T-cell (primary cell): ENCODE data around the gene PAAF1. TPM values are rescaled to one million over a fixed set of nuclear protein-coding genes. Genes with fewer than 3 reads are reported as not detected.
A peak's percentile ranks its signal among the peaks of the same experiment; 100 is the strongest.

Experiments
- ATAC-seq, 4 experiments: fragments of 200-7000 bp in 3 of 4; fragments of 150-1000 bp in 1 of 4; cut with Tn5 transposase; replicated peaks in 1 of 4; 1 replicate in 3 of 4; 2 replicates in 1 of 4; pipeline ENCODE4 v1.10.0; 2021; ENCODE audit warnings: moderate library complexity in 3 of 4, mild to moderate bottlenecking in 2 of 4, moderate number of reproducible peaks in 1 of 4
- CTCF ChIA-PET, 2 donors: fragments of 300-600 bp; sonication (Branson Sonifier 250); formaldehyde crosslinking; loops; one replicate each; lab custom pipeline; 2022; ENCODE audit warnings: antibody characterized with exemption in 2 of 2; lab: Charles Lee
- POLR2A ChIA-PET, 2 donors: fragments of 300-600 bp; sonication (Branson Sonifier 250); formaldehyde crosslinking; loops; one replicate each; lab custom pipeline; 2022; ENCODE audit warnings: antibody characterized with exemption in 2 of 2; lab: Charles Lee
- DNase-seq, 35 experiments: peaks; one replicate each; pipeline versions ENCODE4 v3.0.0 to v3.0.0-alpha.2; 2013 to 2023
- H3K27ac ChIP-seq: one replicate; pipeline ENCODE4 v1.5.1; 2013; ENCODE audit warnings: low read length
- H3K27me3 ChIP-seq, 2 experiments: replicated peaks in 1 of 2; 1 replicate in 1 of 2; 2 replicates in 1 of 2; pipeline versions ENCODE4 v1.6.1 to v1.7.0; 2013; ENCODE audit warnings: low read length in 1 of 2, mixed read lengths in 1 of 2; ENCODE audit not compliant: control insufficient read depth in 2 of 2, insufficient read depth in 2 of 2; ENCODE audit errors: extremely low read depth in 1 of 2
- H3K36me3 ChIP-seq, 2 donors: 1 replicate in 1 of 2; 2 replicates in 1 of 2; pipeline versions ENCODE4 v1.6.1 to v1.7.0; 2013; ENCODE audit warnings: low read length in 1 of 2; ENCODE audit not compliant: control insufficient read depth in 2 of 2, insufficient read depth in 1 of 2; ENCODE audit errors: extremely low read depth in 1 of 2
- H3K4me1 ChIP-seq, 2 experiments: 1 replicate in 1 of 2; 2 replicates in 1 of 2; pipeline versions ENCODE4 v1.6.1 to v1.7.0; 2013; ENCODE audit warnings: low read length in 2 of 2, mixed read lengths in 1 of 2; ENCODE audit not compliant: insufficient read depth in 2 of 2, control insufficient read depth in 1 of 2; ENCODE audit errors: extremely low read depth in 1 of 2
- H3K4me3 ChIP-seq, 2 donors: 1 replicate in 1 of 2; 2 replicates in 1 of 2; pipeline versions ENCODE4 v1.5.1 to v1.7.0; 2013; ENCODE audit warnings: mild to moderate bottlenecking in 2 of 2, low read length in 1 of 2, moderate library complexity in 1 of 2; ENCODE audit not compliant: control insufficient read depth in 1 of 2; ENCODE audit errors: extremely low read depth in 1 of 2
- H3K9me3 ChIP-seq: 2 replicates; pipeline ENCODE4 v1.7.0; 2013
- H3K27ac Mint-ChIP-seq, 2 donors: one replicate each; pipeline ENCODE4 v1.8.0; 2020 to 2021; ENCODE audit warnings: mild to moderate bottlenecking in 2 of 2, mixed read lengths in 2 of 2
- H3K27me3 Mint-ChIP-seq, 2 donors: one replicate each; pipeline ENCODE4 v1.8.0; 2021 to 2022; ENCODE audit warnings: mixed read lengths in 2 of 2
- H3K36me3 Mint-ChIP-seq: one replicate; pipeline ENCODE4 v1.8.0; 2021; ENCODE audit warnings: mixed read lengths
- H3K4me1 Mint-ChIP-seq, 3 donors: one replicate each; pipeline ENCODE4 v1.8.0; 2020 to 2022; ENCODE audit warnings: mixed read lengths in 3 of 3, mild to moderate bottlenecking in 1 of 3
- H3K4me3 Mint-ChIP-seq, 3 donors: one replicate each; pipeline ENCODE4 v1.8.0; 2020 to 2022; ENCODE audit warnings: mild to moderate bottlenecking in 3 of 3, mixed read lengths in 3 of 3, moderate library complexity in 3 of 3
- H3K9me3 Mint-ChIP-seq, 3 donors: one replicate each; pipeline ENCODE4 v1.8.0; 2020 to 2022; ENCODE audit warnings: mixed read lengths in 3 of 3
- WGBS: methylation state at CpG from one replicate; pipeline ENCODE4 v1.1.5; 2013; ENCODE audit warnings: missing lambda C conversion rate; ENCODE audit not compliant: insufficient coverage; 5-methylcytosine and 5-hydroxymethylcytosine counted together
- total RNA-seq, 35 experiments: library from RNA in 6 of 35; stranded (reverse) in 6 of 35; fragments of 120-200 nt in 1 of 35; gene quantifications; one replicate each; pipeline versions ENCODE4 v1.2.1 to v1.2.4 and lab custom pipeline; 2013 to 2026

PAAF1 gene
- total RNA-seq, 5 donors from 2014 or later (not counting 1 experiment from before 2014, with no cell fraction given), result 11.4 to 16.8 (median 14.9) TPM

DNA sequence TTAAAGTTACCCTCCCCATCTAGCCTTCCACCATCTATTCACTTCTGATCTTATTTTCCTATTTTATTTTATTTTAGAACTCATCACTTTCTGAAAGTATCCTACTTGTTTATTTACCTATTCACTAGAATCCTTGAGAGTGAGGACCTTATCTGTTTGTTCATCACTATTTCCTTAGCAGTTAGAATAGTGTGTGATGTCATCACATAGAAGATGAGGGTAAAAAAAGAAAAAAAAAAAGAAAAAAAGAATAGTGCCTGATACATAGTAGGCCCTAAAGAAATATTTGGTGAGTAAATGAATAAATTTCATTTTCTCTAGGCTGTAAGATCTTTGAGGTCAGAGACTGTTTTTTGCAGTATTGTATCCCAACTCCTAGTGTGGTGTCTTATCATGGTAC is 36.7 kb downstream of the PAAF1 start:
- Histone ChIP-seq H3K27ac (no peak overlapping the region), H3K4me1 (no peaks in the 10 kb centered on the region), H3K27me3 (no peaks in the 10 kb centered on the region), H3K4me3 (no peak overlapping the region), H3K36me3 (peaks cover 5 to 70% of the 10 kb centered on the region in 2 donors), H3K9me3 (no peaks in the 10 kb centered on the region)
- DNase-seq (no peak), ATAC-seq (no peak)
- Mint-ChIP-seq H3K4me1 (no peaks in the 10 kb centered on the region), H3K27ac (no peak overlapping the region), H3K36me3 (peaks cover 50% of the 10 kb centered on the region), H3K4me3 (no peak overlapping the region), H3K9me3 (no peaks in the 10 kb centered on the region), H3K27me3 (no peaks in the 10 kb centered on the region)
- CTCF ChIA-PET, result interaction anchor here (0.6 to 0.8 kb wide), 2 partner anchors 14 to 480 kb away, joined by 4 to 5 read pairs; no protein-coding TSS in a partner anchor
- POLR2A ChIA-PET, result no interaction called here

DNA sequence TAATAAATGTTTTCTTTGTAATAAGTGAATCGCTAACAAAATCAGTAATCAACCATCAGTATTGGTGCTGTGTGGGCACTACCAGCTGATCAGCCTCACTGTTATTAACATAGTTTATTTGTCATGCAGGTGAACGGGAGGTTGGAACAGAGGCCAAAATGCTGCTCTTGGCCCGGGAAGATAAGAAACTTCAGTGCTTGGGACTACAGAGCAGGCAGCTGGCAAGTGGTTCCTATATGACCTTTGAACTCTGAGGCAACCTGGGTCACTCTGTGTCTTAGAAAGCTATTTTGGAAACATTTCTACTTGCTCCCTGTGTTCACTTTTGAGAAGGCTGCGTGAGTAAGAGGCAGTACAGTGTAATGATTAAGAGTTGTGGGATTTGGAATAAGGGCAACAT is 37.5 kb downstream of the PAAF1 start:
- Histone ChIP-seq H3K9me3 (no peaks in the 10 kb centered on the region), H3K4me3 (no peak overlapping the region), H3K4me1 (no peaks in the 10 kb centered on the region), H3K27ac (no peak overlapping the region), H3K27me3 (no peaks in the 10 kb centered on the region), H3K36me3 (peaks cover 9 to 72% of the 10 kb centered on the region in 2 donors)
- Mint-ChIP-seq H3K36me3 (peaks cover 55% of the 10 kb centered on the region), H3K27ac (no peak overlapping the region), H3K4me1 (no peaks in the 10 kb centered on the region), H3K27me3 (no peaks in the 10 kb centered on the region), H3K4me3 (no peak overlapping the region), H3K9me3 (no peaks in the 10 kb centered on the region)
- DNase-seq (no peak), ATAC-seq (no peak)
- CTCF ChIA-PET, result interaction anchor here (0.6 to 0.8 kb wide), 2 partner anchors 15 to 481 kb away, joined by 4 to 5 read pairs; no protein-coding TSS in a partner anchor
- 83% methylated on average over 1 of the region's 4 CpGs for WGBS
- POLR2A ChIA-PET, result no interaction called here

DNA sequence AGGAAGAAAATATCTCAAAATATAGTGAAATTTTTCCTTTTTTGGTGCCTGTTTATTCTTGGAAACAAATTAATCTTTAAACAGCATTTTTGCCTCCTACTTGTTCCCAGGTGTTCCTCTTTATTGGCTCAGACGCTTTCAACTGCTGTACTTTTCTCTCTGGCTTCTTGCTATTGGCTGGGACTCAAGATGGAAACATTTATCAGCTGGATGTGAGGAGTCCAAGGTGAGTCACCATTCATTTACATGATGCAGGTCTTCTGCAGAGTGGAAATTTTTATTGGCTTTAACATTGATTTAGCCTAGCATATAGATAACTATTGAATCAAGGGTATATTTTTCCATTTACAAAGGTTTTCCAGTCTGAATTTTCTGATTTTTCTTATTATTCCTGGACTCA is 39.6 kb downstream of the PAAF1 start:
- DNase-seq, result no peak
- Mint-ChIP-seq H3K4me1 (no peaks in the 10 kb centered on the region), H3K36me3 (peaks cover 54% of the 10 kb centered on the region), H3K4me3 (no peak overlapping the region), H3K9me3 (no peaks in the 10 kb centered on the region), H3K27me3 (no peaks in the 10 kb centered on the region), H3K27ac (no peak overlapping the region)
- no CpG with 5 or more reads among the region's 1 CpG for WGBS
- ATAC-seq, result no peak
- Histone ChIP-seq H3K4me1 (no peaks in the 10 kb centered on the region), H3K4me3 (no peak overlapping the region), H3K27ac (no peak overlapping the region), H3K9me3 (no peaks in the 10 kb centered on the region), H3K27me3 (no peaks in the 10 kb centered on the region), H3K36me3 (peaks cover 11 to 63% of the 10 kb centered on the region in 2 donors)
- POLR2A ChIA-PET, result interaction anchor here in 1 of 2 donors (0.6 kb wide), 1 partner anchor 88 kb away, joined by 9 read pairs; no protein-coding TSS in a partner anchor
- CTCF ChIA-PET, result no interaction called here

DNA sequence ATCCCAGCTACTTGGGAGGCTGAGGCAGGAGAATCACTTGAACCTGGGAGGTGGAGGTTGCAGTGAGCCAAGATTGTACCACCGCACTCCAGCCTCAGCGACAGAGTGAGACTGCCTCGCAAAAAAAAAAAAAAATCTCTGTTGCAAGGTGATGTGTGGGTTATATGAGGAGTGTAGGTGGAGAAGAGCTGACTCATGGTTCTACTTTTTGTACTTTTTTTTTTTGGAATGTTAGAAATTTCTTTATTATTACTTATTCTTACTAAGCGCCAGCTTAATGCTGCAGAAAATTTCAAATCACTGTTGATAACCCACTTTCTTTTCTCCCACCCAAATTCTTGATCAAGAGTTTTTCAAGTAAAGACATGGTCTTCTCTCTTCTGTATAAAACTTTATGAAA is 44.4 kb downstream of the PAAF1 start:
- Mint-ChIP-seq H3K36me3 (peaks cover 43% of the 10 kb centered on the region), H3K4me3 (no peak overlapping the region), H3K27me3 (no peaks in the 10 kb centered on the region), H3K4me1 (no peaks in the 10 kb centered on the region), H3K9me3 (no peaks in the 10 kb centered on the region), H3K27ac (no peak overlapping the region)
- ATAC-seq, result no peak
- CTCF ChIA-PET, result no interaction called here
- no peak for DNase-seq
- Histone ChIP-seq H3K4me1 (no peaks in the 10 kb centered on the region), H3K27me3 (no peaks in the 10 kb centered on the region), H3K27ac (no peak overlapping the region), H3K36me3 (peaks cover 8 to 46% of the 10 kb centered on the region in 2 donors), H3K9me3 (no peaks in the 10 kb centered on the region), H3K4me3 (no peak overlapping the region)
- POLR2A ChIA-PET, result interaction anchor here in 1 of 2 donors (0.6 kb wide), 1 partner anchor 240 kb away, joined by 3 read pairs; no protein-coding TSS in a partner anchor
- no CpG with 5 or more reads among the region's 4 CpGs for whole genome bisulfite sequencing

GRCh38 chr11:73929388-73929787 is 52.6 kb downstream of the PAAF1 start:
- CTCF ChIA-PET, result no interaction called here

DNA sequence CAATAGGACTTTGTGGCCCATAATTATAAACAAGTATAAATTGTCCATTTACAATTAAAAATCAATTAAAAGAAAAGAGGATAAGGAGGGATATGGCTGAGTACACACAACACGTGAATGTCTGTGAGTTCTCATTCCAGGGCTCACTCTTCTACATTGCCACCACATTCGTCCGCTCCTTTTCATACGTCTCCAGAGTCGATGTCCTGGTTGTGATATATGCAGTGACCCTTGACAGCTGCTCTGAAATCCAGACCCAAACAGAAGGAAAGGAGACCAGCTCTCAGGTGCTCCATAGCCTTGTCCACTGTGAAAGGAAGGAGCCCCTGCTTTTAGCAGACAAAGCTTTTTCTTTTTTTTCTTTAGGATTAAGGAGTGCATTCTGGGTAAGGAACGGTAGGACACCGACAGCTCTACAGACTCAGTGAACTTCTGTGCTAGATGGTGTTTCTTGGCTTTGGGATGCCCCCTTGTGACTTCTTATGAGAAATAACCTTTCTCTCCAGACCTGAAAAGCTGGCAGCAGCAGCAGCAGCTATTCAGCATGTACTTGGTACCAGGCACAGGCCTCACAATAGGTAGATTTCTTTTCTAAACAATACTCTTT is 54.3 kb downstream of the PAAF1 start:
- H3K36me3 Mint-ChIP-seq, result peaks cover 43% of the 10 kb centered on the region
- no peak overlapping the region for H3K4me3 ChIP-seq
- ChIA-PET POLR2A (no interaction called here), CTCF (interaction anchor here in 1 of 2 donors (0.7 to 1.0 kb wide), 2 partner anchors 305 to 793 kb away, joined by 3 to 4 read pairs; no protein-coding TSS in a partner anchor)
- no peaks in the 10 kb centered on the region for H3K9me3 ChIP-seq
- 98% methylated on average over 4 of the region's 7 CpGs for WGBS
- ATAC-seq (peak in 2 of 4 experiments; percentile 41 to 53), DNase-seq (peak in 1 of 35 experiments; percentile 26)
- H3K9me3 Mint-ChIP-seq, result no peaks in the 10 kb centered on the region
- H3K27me3 ChIP-seq, result no peaks in the 10 kb centered on the region
- H3K4me1 ChIP-seq, result no peaks in the 10 kb centered on the region
- H3K27me3 Mint-ChIP-seq, result no peaks in the 10 kb centered on the region
- no peaks in the 10 kb centered on the region for H3K4me1 Mint-ChIP-seq
- H3K27ac ChIP-seq, result no peak overlapping the region
- peaks cover 6 to 46% of the 10 kb centered on the region in 2 donors for H3K36me3 ChIP-seq
- H3K4me3 Mint-ChIP-seq, result no peak overlapping the region
- H3K27ac Mint-ChIP-seq, result no peak overlapping the region

More at GRCh38 chr11:73929388-73929787, 52.6 kb downstream of the PAAF1 start:
- Histone ChIP-seq H3K4me1 (no peaks in the 10 kb centered on the region), H3K27ac (no peak overlapping the region), H3K36me3 (peaks cover 6 to 48% of the 10 kb centered on the region in 2 donors), H3K4me3 (no peak overlapping the region), H3K9me3 (no peaks in the 10 kb centered on the region), H3K27me3 (no peaks in the 10 kb centered on the region)
- POLR2A ChIA-PET, result no interaction called here
- no peak for DNase-seq
- Mint-ChIP-seq H3K36me3 (peaks cover 49% of the 10 kb centered on the region), H3K9me3 (no peaks in the 10 kb centered on the region), H3K4me3 (no peak overlapping the region), H3K27me3 (no peaks in the 10 kb centered on the region), H3K27ac (no peak overlapping the region), H3K4me1 (no peaks in the 10 kb centered on the region)
- no CpG with 5 or more reads among the region's 2 CpGs for WGBS
- no peak for ATAC-seq
